ENCODE results near the gene ROMO1. TPM values are rescaled to one million over a fixed set of nuclear protein-coding genes. Genes with fewer than 3 reads are reported as not detected.

Gene ROMO1
- polyA plus RNA-seq, 1 donor from 2014 or later, result 514 TPM

DNA sequence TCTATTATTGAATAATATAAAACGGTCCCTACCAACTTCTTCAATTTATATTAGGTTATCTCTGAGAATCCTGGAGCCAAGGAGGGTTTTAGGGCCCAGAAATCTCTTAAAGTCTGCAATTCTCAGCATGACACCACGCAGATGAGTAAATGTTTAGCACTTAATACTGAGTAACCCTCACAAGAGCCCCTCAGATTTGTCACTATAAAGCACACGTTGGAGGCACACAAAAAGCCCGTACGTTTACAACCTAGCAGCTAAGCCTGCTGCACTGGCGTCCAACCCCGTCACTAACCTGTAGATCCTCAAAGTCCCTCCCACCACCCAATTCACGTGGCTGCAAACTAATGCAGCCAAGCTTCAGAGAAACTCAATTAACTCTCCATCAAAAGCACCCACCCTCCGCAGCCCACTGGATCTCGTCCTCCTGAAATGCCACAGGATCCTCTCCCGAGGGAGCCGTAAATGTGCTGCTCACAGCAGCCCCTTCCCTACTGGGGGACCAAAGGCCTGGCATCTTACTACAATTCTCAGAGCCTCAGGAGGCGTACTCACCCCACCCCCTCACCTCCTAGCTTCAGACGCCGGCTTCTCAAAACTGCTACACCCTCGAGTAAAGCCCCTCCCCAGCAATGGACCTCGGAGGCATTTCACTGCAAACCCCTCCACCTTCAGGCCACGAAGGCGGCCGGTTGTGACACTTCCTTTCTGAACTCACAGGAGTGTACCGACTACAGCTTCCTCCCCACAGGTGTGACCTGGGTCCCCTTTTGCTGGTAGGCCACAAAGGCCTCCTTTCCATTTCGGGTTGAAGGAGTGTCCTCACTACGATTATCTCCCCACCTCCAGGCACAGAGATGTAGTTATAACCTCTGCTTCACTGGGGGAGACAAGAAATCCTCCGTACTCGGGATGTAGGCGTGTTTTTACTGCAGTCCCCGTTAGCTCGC lies 35.4 kb upstream of the ROMO1 start:
- Histone ChIP-seq H3K4me2 (ENCODE audit: low read length) (peak overlapping the region; percentile 94), H3K4me3 (ENCODE audit: low read length) (peak overlapping the region; percentile 87), H3K27me3 (ENCODE audit: insufficient read depth, low read depth, low read length) (no peaks in the 10 kb centered on the region), H3K79me2 (replicated peaks; ENCODE audit: insufficient read depth, low read length) (peaks cover 58% of the 10 kb centered on the region), H3K9ac (ENCODE audit: low read length) (peak overlapping the region; percentile 99), H4K20me1 (ENCODE audit: insufficient read depth) (peaks cover 7% of the 10 kb centered on the region), H2AFZ (ENCODE audit: low read depth, low read length) (peak overlapping the region; percentile 92), H3K9me3 (ENCODE audit: low read length) (no peaks in the 10 kb centered on the region), H3K36me3 (ENCODE audit: insufficient read depth, low read length) (no peaks in the 10 kb centered on the region), H3K27ac (ENCODE audit: low read length) (peak overlapping the region; percentile 95), H3K9me2 (ENCODE audit: insufficient read depth, low read length) (no peaks in the 10 kb centered on the region), H3F3A (ENCODE audit: insufficient read depth, low read length, poor library complexity, severe bottlenecking) (no peaks in the 10 kb centered on the region)
- no peak for TF ChIP-seq EZH2 (IDR thresholded peaks at IDR 0.05; ENCODE audit: borderline replicate concordance, insufficient read depth, low read length, poor library complexity, severe bottlenecking)
- TF ChIP-seq RAD21 (conservative IDR thresholded peaks at IDR 0.05), result peak; percentile 9
- TF ChIP-seq TAF1 (IDR thresholded peaks at IDR 0.05; ENCODE audit: low read depth), result no peak
- peak; percentile 87 for TF ChIP-seq MXI1 (conservative IDR thresholded peaks at IDR 0.05; ENCODE audit: poor library complexity, severe bottlenecking)

- peak within 1 kb of the TSS; percentile 99 for H3K9ac ChIP-seq (ENCODE audit: low read length)
- TF ChIP-seq CTCF (IDR thresholded peaks at IDR 0.05; ENCODE audit: poor library complexity, severe bottlenecking) (no peak), TAF1 (IDR thresholded peaks at IDR 0.05; ENCODE audit: low read depth) (peak; percentile 96), EP300 (conservative IDR thresholded peaks at IDR 0.05; ENCODE audit: poor library complexity, severe bottlenecking) (peak; percentile 52), EZH2 (IDR thresholded peaks at IDR 0.05; ENCODE audit: borderline replicate concordance, insufficient read depth, low read length, poor library complexity, severe bottlenecking) (no peak), RAD21 (conservative IDR thresholded peaks at IDR 0.05) (peak; percentile 27), SMC3 (conservative IDR thresholded peaks at IDR 0.05; ENCODE audit: poor library complexity) (peak; percentile 23), REST (IDR thresholded peaks at IDR 0.05; ENCODE audit: borderline replicate concordance) (peak; percentile 90), MXI1 (conservative IDR thresholded peaks at IDR 0.05; ENCODE audit: poor library complexity, severe bottlenecking) (peak; percentile 63), POLR2AphosphoS5 (IDR thresholded peaks at IDR 0.05) (peak; percentile 100)
- no peaks in the 10 kb centered on the region for H3K9me3 ChIP-seq (ENCODE audit: low read length)
- peaks cover 50% of the 10 kb centered on the region for H3K79me2 ChIP-seq (replicated peaks; ENCODE audit: insufficient read depth, low read length)
- H3K27ac ChIP-seq (ENCODE audit: low read length), result peak within 1 kb of the TSS; percentile 95
- peaks cover under 1% of the 10 kb centered on the region for H3K36me3 ChIP-seq (ENCODE audit: insufficient read depth, low read length)
- H3K4me3 ChIP-seq (ENCODE audit: low read length), result peak within 1 kb of the TSS; percentile 87
- H2AFZ ChIP-seq (ENCODE audit: low read depth, low read length), result peak within 1 kb of the TSS; percentile 97
- H3K4me2 ChIP-seq (ENCODE audit: low read length), result peak within 1 kb of the TSS; percentile 94
- H4K20me1 ChIP-seq (ENCODE audit: insufficient read depth), result peaks cover 7% of the 10 kb centered on the region
- H3K9me2 ChIP-seq (ENCODE audit: insufficient read depth, low read length), result no peaks in the 10 kb centered on the region
- H3F3A ChIP-seq (ENCODE audit: insufficient read depth, low read length, poor library complexity, severe bottlenecking), result no peaks in the 10 kb centered on the region
- H3K27me3 ChIP-seq (ENCODE audit: insufficient read depth, low read depth, low read length), result no peaks in the 10 kb centered on the region
Measured at GRCh38 chr20:35664466-35665206, 34.6 kb upstream of the ROMO1 start, which contains the start of the genes CPNE1 and RBM12. CPNE1 (minus strand) TSS chr20:35664900; CDS start chr20:35632923, 31,977 bp downstream. RBM12 (minus strand) TSS chr20:35664900; CDS start chr20:35655322, 9,578 bp downstream.

Data from neural cell (in vitro differentiated cells).